ENCODE measurements around the gene CDYL2.

The CDYL2 gene

GRCh38 chr16:80608946-80609345 is 195.5 kb downstream of the CDYL2 start:
- no peak for DNase-seq (ENCODE audit: low spot score)
- no peak overlapping the region for H3K27ac ChIP-seq
- no peak for TF ChIP-seq CTCF (IDR thresholded peaks at IDR 0.05)
- no peak overlapping the region for H3K4me3 ChIP-seq

DNA sequence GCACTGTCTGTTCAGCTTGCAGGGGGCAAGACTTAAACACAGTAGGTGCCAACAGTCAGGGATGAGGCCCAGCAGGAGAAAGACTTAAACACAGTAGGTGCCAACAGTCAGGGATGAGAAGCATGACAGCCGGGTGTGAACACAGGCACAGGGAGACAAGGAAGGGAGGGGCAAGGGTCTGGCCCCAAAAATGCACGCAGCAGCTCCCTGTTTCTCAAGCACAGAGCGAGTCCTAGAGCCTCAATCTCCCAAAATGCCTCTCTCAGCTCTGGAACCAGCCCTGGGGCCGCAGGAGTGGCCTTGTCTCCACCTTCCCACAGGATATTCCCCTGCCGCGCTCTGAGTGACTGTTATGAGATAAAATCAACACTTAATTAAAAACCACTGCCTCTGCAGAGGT is 197.2 kb downstream of the CDYL2 start:
- TF ChIP-seq CTCF (IDR thresholded peaks at IDR 0.05): no peak
- Histone ChIP-seq H3K27ac (no peak overlapping the region), H3K4me3 (no peak overlapping the region)
- no peak for DNase-seq (ENCODE audit: low spot score)

GRCh38 chr16:80606221-80606766 is 198.1 kb downstream of the CDYL2 start:
- H3K27ac ChIP-seq: no peak overlapping the region
- H3K4me3 ChIP-seq: no peak overlapping the region
- no peak for TF ChIP-seq CTCF (IDR thresholded peaks at IDR 0.05)
- DNase-seq (ENCODE audit: low spot score): no peak

GRCh38 chr16:80604600-80605355 is 199.6 kb downstream of the CDYL2 start:
- no peak for TF ChIP-seq CTCF (IDR thresholded peaks at IDR 0.05)
- no peak for DNase-seq (ENCODE audit: low spot score)
- Histone ChIP-seq H3K4me3 (no peak overlapping the region), H3K27ac (no peak overlapping the region)

- no peak for TF ChIP-seq CTCF (IDR thresholded peaks at IDR 0.05)
- no peak for DNase-seq (ENCODE audit: low spot score)
- Histone ChIP-seq H3K27ac (no peak overlapping the region), H3K4me3 (no peak overlapping the region)
Measured at GRCh38 chr16:80602894-80603293, 201.5 kb downstream of the CDYL2 start.

DNA sequence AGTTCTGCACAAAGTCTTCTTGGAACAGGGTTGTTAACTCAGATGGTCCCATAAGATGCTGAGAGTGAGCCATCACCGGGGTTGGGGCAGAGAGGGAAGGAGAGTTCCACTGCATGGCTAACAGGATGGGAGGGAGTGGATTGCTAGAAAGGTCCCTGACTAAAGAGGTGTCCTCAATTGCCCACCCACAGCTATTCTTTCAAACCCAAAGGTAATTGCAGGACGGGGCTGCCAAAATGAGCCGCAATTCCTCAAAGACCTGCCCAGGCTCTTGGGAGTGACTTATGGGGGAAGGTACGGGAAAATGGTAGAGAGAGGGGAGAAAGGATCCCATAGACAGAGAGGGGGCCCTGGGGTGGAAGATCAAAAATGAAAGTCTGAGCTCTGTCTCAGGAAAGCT is 203.2 kb downstream of the CDYL2 start:
- DNase-seq (ENCODE audit: low spot score): no peak
- Histone ChIP-seq H3K27ac (no peak overlapping the region), H3K4me3 (no peak overlapping the region)
- TF ChIP-seq CTCF (IDR thresholded peaks at IDR 0.05): no peak

DNA sequence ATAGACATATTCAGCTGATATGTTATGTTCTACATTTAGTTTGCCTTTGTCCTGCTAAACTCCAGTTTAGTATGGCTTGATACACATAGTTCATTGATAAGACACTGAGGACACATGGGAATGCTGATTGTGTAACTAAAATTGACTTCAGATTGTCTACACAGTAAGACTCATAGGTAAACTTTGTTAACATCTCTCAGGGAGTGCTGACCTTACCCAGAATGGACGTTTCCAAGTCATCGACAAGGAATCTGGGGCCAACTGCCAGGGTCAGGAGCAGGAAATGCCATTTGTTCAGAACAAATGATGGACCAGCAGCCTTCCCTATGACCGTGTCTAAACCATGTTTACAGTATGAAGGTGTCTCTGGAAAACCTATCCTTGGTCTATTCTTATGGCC is 204.9 kb downstream of the CDYL2 start:
- no peak for TF ChIP-seq CTCF (IDR thresholded peaks at IDR 0.05)
- no peak for DNase-seq (ENCODE audit: low spot score)
- no peak overlapping the region for H3K27ac ChIP-seq

More for the DNA sequence above, 204.9 kb downstream of the CDYL2 start:
- no peak overlapping the region for H3K4me3 ChIP-seq
